Left cardiac atrium (tissue), 4 donors: ENCODE data around the gene TMEM134. TPM values are rescaled to one million over a fixed set of nuclear protein-coding genes. Genes with fewer than 3 reads are reported as not detected.

Experiments
- ATAC-seq, 2 donors: fragments of 200-7000 bp; cut with Tn5 transposase; one replicate each; pipeline ENCODE4 v1.9.1; 2020; ENCODE audit warnings: mild to moderate bottlenecking in 2 of 2, moderate library complexity in 2 of 2
- DNase-seq: peaks from one replicate; pipeline ENCODE4 v3.0.0-alpha.2; 2020
- intact Hi-C, 2 donors: fragments of 100-400 bp; cut with DNase I; formaldehyde crosslinking; loops; one replicate each; pipeline versions ENCODE4 v1.14.1 to v1.15.1; 2022 to 2023
- microRNA-seq, 2 donors: library from miRNA; unstranded; fragments of <30 nt; microRNA quantifications; one replicate each; pipeline ENCODE4 v1.2.0, GENCODE V29; 2020
- total RNA-seq, 2 donors: library from RNA; stranded (reverse); fragmentation: NEBNext Ultra II Directional; extraction: Animal tissue kit (Norgen Biotek cat#: 25700); gene quantifications; one replicate each; pipeline ENCODE4 v1.2.1, GENCODE V29; 2021
- donor health status: DM: no; HTN: yes; CAD: no.
- donor health status: DM: no; HTN: yes; CAD: no; lungs with severe emphysema.
- donor health status: DM: yes; HTN: yes; CAD: no.
- donor health status: Dilated cardiomyopathy.

The TMEM134 gene
- total RNA-seq, 2 donors from 2014 or later: 50.5 to 58.1 TPM

DNA sequence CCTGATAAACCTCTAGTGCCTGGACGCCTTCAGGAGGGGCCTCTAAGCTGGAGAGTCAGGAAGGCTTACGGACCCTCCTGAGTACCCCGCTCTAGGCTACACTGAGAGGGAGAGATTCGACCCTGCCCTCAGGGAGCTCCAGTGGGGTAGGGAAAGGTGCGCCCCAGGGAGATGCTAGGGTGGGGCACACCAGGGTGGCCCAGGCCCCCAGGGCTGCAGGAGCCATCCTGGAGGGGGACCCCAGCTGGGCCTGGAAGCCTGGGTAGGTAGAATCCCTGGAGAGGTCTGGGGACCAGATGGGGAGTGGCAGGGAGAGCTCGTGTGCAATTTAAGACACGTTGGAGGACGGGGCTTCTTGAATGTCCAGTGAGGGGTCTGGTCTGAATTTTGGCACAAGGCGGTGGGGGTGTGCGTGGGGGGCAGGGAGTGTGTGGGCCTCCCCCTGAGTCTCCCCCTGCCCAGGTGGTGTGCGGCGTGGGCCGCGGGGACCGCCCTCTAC is 48.9 kb downstream of the TMEM134 start:
- DNase-seq (no peak), ATAC-seq (no peak)
- intact Hi-C loops: no loop called here

DNA sequence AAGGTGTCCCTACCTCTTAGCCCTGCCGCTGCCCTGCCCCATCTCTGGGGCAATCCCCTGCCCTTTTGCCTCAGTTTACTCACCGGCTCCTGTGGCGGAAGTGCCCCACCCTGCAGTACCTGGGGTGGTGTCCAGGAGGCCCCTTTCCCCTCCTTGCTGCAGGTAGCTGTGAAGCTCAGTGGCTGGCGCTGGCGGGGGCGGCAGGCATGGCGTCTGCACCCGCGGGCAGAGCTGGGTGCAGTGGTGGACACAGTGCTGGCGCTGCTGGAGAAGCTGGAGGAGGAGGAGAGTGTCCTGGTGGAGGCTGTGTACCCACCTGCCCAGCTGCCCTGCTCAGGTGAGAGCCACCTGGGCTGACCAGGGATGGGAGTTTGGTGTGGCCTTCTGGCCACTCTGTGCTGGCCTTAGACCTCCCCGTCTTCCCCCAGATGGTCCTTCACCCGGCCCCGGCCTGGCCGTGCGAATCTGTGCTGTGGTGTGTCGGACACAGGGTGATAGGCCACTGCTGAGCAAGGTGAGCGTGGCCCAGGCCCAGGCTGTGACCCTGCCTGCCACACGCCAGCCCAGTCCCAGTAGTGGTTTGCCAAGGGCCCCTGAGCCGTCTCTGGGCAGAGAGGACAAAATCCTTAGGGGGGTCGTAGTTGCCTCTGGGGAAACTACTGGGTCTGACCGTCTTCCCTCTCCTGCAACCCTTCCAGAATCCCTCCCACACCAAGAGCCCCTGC is 49.6 kb downstream of the TMEM134 start:
- no peak for DNase-seq
- intact Hi-C loops: no loop called here
- ATAC-seq: no peak

DNA sequence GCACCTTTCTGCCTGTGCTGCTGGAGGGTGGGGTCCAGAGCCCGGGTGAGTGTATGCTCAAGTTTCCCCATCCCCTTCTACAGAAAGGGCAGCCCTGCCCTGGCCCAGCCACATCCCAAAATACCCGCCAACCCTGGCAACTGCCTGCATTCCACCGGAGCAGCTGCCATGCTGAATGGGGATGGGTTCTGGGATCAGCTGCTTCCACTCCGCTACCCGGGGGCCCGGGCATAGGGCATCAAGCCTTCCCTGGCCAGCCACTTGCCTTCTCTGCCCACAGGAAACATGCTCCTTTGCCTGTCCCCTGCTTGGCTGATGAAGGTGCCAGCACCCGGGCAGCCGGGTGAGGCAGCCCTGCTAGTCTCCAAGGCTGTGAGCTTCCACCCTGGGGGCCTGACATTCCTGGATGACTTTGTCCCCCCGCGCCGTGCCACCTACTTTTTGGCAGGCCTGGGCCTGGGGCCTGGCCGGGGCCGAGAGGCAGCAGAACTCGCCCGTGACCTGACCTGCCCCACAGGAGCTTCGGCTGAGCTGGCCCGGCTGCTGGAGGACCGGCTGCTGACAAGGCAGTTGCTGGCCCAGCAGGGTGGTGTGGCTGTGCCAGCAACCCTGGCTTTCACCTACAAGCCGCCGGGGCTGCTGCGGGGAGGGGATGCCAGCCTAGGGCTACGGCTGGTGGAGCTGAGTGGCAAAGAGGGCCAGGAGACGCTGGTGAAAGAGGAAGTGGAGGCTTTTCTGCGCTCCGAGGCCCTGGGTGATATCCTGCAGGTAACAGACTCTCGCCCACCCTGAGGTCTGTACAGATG is 50.4 kb downstream of the TMEM134 start:
- DNase-seq (no peak), ATAC-seq (peak in 1 of 2 donors; percentile 23)
- intact Hi-C loops: no loop called here

DNA sequence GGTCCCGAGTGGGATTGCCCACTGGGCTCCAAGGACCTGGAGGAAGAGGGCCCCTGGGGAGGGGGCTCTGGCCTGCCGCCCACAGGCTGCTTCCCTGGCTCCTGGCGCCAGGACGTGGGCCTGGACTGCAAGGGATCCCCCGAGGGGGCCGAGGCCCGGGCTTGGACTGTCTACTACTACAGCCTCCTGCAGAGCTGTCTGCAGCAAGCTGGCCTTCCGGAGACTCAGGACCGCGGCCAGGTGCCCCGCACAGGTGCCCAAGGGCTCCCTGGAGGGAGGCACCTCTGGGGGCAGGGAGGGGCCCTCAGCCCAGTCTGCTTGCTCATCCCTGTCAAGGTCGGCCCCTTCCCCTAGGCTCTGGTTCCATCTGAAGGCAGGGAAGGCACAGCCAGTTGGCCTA is 51.6 kb downstream of the TMEM134 start:
- intact Hi-C loops: no loop called here
- ATAC-seq (no peak), DNase-seq (no peak)

DNA sequence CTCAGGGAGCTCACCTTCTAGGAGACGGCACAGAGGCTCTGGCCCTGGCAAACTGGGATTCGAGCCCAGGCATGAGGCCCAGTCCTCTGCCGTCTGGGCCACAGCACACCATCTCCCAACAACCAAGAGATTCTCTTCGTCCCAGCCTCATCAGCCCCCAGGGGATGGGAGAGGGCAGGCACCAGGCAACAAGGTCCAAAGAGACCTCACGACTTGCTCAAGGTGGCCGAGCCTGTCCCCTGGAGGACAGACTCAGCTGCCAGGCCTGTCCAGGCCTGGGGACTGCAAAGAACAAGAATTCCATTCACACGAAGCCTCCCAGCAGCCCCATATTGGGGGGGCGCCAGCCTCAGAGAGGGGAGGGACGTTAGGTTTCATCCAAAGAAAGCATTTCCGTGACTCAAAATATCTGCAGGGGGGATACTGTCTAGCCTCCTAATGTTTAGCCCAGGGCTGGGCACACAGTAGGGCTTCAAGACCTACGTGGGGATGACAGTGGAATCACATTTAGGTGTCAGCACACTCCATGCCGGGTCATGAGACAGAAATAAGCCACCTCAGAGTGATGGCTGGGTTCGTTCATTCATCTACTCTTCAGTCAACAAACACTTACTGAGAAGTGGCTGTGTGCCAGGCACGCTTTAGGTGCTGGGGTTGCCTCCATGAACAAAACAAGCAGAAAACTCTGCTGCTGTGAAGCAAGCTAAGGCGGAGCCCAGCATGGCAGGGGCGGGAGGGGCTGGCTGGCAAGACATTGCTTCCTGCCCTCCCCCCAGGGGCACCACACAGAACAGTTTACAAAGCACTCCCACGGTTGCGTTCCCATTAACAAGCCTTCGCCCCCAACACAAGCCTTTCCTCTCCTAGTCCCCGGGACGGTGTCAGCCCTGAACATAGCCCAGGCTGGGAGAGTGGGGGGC is 52.4 kb downstream of the TMEM134 start:
- DNase-seq (peak; percentile 73), ATAC-seq (no peak)
- intact Hi-C loops: no loop called here

DNA sequence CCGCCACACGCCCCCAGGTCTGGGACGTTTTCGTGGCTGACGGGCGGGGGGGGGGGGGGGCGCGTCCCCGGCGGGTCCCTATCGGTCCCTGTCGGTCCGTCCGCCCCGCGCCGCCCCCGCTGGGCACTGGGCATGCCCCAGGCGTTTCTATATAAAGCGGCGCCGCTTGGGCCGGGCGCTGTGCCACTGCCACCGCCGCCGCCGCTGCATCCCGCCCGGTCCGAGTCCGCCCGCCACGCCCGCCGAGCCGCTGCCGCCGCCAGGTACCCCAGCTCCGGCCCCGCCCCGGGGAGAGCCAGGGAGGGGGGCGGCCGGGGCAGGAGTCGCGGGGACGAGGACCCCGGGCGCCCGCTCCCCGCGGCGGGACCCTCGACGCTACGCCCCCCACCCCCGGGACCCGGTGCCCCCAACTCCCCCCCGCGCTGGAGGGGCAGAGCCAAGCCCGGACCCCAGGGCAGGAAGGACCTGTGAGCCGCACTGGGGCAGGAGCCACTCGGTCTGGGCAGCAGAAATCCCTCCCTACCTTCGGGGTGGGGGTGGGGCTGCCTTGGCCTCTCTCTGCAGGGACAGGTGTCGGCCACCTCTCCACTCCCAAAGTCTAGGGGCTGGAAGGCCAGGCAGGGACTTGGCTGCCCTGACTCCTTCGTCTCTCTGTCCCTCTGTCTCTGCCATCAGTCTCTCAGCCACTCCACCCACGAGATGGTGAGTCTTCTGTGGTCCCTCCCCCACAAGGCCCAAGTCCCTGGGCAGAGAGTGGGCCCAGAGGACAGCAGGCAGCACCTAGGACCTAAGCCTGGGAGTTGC is 53.3 kb downstream of the TMEM134 start, which contains the start of gene CARNS1:
Gene CARNS1, plus strand, starts transcription at position 178 of the 804 bp plus-strand sequence. Its CDS starts 522 bp downstream, at position 700.
- intact Hi-C loops: no loop called here
- DNase-seq: no peak
- peak in 1 of 2 donors; percentile 0 for ATAC-seq

DNA sequence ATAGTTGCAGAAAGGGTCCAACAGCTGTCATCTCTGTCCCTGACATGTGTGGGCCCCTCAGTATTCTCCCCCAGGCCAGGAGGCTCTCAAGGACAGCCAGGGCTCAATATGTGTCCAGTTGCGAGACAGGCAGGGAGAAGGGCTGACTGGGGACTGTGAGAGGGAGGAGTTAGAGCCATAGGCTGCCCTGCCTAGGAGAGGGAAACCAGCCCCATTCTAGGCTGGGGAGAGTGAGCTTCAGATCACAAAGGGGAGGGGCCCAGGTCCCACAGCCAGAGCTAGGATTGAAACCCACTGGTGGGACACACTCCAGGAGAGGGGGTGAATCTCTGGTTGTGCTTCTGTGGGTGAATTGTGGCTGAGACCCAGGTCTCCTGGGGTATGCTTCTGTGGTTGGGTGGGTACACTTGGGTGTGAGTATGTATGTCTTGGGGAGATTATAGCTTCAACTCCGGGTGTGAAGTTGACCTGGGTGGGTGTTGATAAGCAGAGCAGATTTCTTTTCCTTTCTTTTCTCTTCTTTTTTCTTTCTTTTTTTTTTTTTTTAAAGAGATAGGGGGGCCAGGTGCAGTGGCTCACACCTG is 55.7 kb downstream of the TMEM134 start:
- no peak for DNase-seq
- no peak for ATAC-seq
- intact Hi-C loops: no loop called here

DNA sequence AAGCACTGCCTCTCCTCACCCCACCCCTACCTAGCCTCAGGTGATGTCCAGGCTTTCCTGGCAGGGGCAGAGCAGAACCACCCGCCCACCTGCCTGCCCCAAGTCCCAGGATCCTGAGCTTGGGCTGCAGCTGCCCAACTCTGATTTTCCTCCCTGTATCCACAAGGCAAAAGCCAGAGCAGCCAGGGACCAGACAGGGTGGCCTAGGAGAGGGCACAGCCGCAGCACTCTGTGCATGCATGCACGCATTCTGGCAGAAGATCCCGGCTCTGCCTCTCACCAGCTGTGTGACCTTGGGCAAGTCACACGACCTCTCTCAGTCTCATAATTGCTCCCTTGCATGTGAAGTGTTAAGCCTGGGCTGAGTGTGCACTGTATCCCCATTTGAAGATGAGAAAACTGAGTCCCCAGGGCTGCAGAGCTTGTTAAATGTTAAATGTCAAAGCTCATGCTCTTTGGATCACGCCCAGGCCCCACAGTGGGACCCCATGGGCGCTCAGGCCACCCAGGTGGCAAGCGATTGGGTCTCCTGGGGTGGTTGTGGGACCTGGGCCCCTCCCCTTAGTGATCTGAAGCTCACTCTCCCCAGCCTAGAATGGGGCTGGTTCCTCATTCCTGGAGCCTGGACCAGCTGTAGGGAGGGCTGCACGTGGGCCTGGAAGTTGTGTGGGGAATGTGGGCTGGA is 56.4 kb downstream of the TMEM134 start:
- intact Hi-C loops: no loop called here
- DNase-seq (no peak), ATAC-seq (no peak)

DNA sequence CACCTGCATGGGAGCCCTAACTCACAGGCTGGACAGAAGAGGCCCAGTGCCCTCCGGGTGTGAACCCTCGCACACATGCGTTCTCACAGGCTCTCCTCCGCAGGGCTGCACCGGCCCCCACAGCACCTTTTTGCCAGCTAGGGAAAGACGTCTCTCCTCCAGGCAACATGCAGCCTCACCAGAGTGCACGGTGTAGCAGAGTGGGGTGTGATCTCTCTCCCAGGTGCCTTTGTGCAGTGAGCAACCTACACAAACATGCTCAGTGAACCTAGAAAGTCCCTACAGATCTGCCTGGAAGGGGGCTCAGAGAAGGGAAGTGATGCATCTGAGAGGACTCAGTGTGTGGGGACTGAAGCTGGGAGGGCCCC is 57.3 kb downstream of the TMEM134 start:
- intact Hi-C loops: no loop called here
- no peak for DNase-seq
- no peak for ATAC-seq

Small RNAs within 50 kb of the gene (microRNA-seq; reads per million reads assigned to microRNA genes)
- 0.20 to 0.27 reads per million in 2 donors for gene MIR6752

Other genes starting within 250 kb of the TMEM134 start
- 10 to 100 TPM; 51.6 to 52.6 TPM for gene GRK2, start 202.8 kb downstream of the TMEM134 start, total RNA-seq
- gene ANKRD13D, start 179.9 kb downstream of the TMEM134 start, total RNA-seq: 10 to 100 TPM; 22.1 to 22.6 TPM
- 10 to 100 TPM; 18.1 to 22.2 TPM for gene SSH3, start 165.7 kb downstream of the TMEM134 start, total RNA-seq
- gene POLD4, start 115.7 kb downstream of the TMEM134 start, total RNA-seq: 10 to 100 TPM; 54.5 to 59.3 TPM
- 1 to 10 TPM; 1.1 to 4.6 TPM for gene CLCF1, start 95.7 kb downstream of the TMEM134 start, total RNA-seq
- 1 to 10 TPM; 6.2 to 9.0 TPM for gene RAD9A, start 77.3 kb downstream of the TMEM134 start, total RNA-seq
- gene PPP1CA, start 67.4 kb downstream of the TMEM134 start, total RNA-seq: 10 to 100 TPM; 86.7 to 94.1 TPM
- gene TBC1D10C, start 65.2 kb downstream of the TMEM134 start, total RNA-seq: 1 to 10 TPM; 2.4 to 2.8 TPM
- 10 to 100 TPM in 1 of 2 donors, 1 to 10 TPM in 1; 6.6 to 11.9 TPM for gene CARNS1, start 53.6 kb downstream of the TMEM134 start, total RNA-seq
- gene RPS6KB2, start 40.8 kb downstream of the TMEM134 start, total RNA-seq: 10 to 100 TPM; 25.5 to 31.0 TPM
- 1 to 10 TPM; 1.8 to 4.7 TPM for gene PTPRCAP, start 31.6 kb downstream of the TMEM134 start, total RNA-seq
- gene CORO1B, start 25.8 kb downstream of the TMEM134 start, total RNA-seq: 10 to 100 TPM; 35.4 to 40.7 TPM
- not detected for gene GPR152, start 16.5 kb downstream of the TMEM134 start, total RNA-seq
- 1 to 10 TPM; 1.2 to 1.3 TPM for gene CABP4, start 13.9 kb downstream of the TMEM134 start, total RNA-seq
- gene AIP, start 13.8 kb upstream of the TMEM134 start, total RNA-seq: 10 to 100 TPM; 50.5 to 51.2 TPM
- gene PITPNM1, start 36.1 kb upstream of the TMEM134 start, total RNA-seq: 10 to 100 TPM; 27.7 to 34.7 TPM
- 10 to 100 TPM; 44.8 to 60.9 TPM for gene CDK2AP2, start 38.9 kb upstream of the TMEM134 start, total RNA-seq
- gene CABP2, start 54.2 kb upstream of the TMEM134 start, total RNA-seq: not detected
- 100 to 1,000 TPM; 314 to 337 TPM for gene GSTP1, start 114.6 kb upstream of the TMEM134 start, total RNA-seq
- gene NDUFV1, start 137.7 kb upstream of the TMEM134 start, total RNA-seq: 100 to 1,000 TPM; 422 to 434 TPM
- gene NUDT8, start 160.7 kb upstream of the TMEM134 start, total RNA-seq: 10 to 100 TPM; 60.1 to 61.7 TPM
- gene TBX10, start 170.5 kb upstream of the TMEM134 start, total RNA-seq: not detected
- not detected for gene ACY3, start 181.5 kb upstream of the TMEM134 start, total RNA-seq
- not detected for gene ALDH3B2, start 205.4 kb upstream of the TMEM134 start, total RNA-seq